ENCODE measurements around the gene NUP210L. TPM values are rescaled to one million over a fixed set of nuclear protein-coding genes. Genes with fewer than 3 reads are reported as not detected.

Gene NUP210L
- total and polyA plus RNA-seq, 2 donors from 2014 or later = 0.06 TPM; not detected in 1

DNA sequence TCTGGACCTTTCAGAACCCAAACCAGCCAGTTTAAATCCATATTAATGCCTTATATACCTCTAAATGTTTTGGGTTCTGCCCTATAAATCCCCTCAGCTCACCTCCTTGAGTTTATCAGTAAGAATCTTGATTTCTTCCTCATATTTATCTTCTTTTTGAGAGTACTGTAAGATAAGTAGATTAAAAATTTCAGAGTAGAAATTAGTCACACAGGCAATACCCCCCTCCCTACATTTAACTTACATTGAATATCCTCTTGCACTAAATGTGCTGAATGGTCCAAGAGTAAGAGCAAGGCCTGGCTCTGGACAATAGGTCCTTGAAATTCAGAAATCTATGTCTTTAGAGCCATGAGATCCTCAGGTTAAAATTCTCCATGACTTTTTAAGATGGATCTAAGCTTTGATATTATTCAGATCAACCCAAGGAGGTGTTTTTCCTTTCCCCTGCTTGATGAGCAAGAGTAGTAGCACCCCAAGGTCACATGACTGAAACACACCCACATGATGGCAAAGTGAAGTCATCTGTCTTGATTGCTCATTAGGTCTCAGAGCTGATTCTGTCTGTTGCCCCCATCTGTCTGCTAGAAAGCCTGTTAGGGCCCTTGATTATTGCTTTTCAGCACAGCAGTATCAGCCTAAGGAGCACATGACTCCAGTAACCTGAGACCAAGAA lies 15.8 kb upstream of the NUP210L start:
- Histone ChIP-seq H3K4me1 (ENCODE audit: control insufficient read depth in 2 of 3, insufficient read depth in 2 of 3, low read depth in 1 of 3, low read length in 3 of 3) (no peaks in the 10 kb centered on the region), H3K9ac (ENCODE audit: low read length in 3 of 3) (no peak overlapping the region), H3K4me3 (ENCODE audit: low read length in 3 of 3) (no peak overlapping the region), H3K36me3 (ENCODE audit: control insufficient read depth in 2 of 3, insufficient read depth in 3 of 3, low read length in 3 of 3) (peaks cover 24 to 71% (median 49%) of the 10 kb centered on the region in 3 donors), H3K27ac (ENCODE audit: low read depth in 2 of 2, low read length in 2 of 2) (no peak overlapping the region), H3K9me3 (ENCODE audit: control insufficient read depth in 2 of 3, insufficient read depth in 1 of 3, low read length in 3 of 3) (no peaks in the 10 kb centered on the region), H3K27me3 (ENCODE audit: control insufficient read depth, insufficient read depth, low read length) (no peaks in the 10 kb centered on the region)
- DNase-seq (no peak), FAIRE-seq (no peak)
- TF ChIP-seq, protein P1, sequence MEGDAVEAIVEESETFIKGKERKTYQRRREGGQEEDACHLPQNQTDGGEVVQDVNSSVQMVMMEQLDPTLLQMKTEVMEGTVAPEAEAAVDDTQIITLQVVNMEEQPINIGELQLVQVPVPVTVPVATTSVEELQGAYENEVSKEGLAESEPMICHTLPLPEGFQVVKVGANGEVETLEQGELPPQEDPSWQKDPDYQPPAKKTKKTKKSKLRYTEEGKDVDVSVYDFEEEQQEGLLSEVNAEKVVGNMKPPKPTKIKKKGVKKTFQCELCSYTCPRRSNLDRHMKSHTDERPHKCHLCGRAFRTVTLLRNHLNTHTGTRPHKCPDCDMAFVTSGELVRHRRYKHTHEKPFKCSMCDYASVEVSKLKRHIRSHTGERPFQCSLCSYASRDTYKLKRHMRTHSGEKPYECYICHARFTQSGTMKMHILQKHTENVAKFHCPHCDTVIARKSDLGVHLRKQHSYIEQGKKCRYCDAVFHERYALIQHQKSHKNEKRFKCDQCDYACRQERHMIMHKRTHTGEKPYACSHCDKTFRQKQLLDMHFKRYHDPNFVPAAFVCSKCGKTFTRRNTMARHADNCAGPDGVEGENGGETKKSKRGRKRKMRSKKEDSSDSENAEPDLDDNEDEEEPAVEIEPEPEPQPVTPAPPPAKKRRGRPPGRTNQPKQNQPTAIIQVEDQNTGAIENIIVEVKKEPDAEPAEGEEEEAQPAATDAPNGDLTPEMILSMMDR (IDR thresholded peaks at IDR 0.05; ENCODE audit: borderline replicate concordance, extremely low read depth, insufficient read depth) = no peak
- intact Hi-C loops (cut with DNase I) = no loop called here

DNA sequence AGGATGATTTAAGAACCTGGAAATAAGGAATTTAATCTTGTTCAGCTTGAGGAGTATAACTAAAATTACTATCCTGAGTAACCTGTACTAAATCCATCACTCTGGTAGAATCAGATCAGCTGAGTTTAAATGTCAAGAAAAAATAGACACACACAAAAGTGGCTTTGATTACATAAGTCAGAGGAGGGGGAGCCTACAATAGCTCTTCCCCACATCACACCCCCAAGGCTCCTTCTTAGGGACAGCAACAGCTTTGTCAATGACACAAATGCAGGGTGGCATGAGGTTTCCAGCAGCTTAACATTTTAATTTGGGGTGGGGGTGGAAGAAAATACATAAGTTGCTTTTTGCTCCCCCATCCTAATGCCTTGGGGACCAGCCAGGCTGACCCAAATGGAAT lies 12.6 kb upstream of the NUP210L start:
- H3K36me3 ChIP-seq (ENCODE audit: control insufficient read depth in 2 of 3, insufficient read depth in 3 of 3, low read length in 3 of 3) = peaks cover 24 to 78% (median 50%) of the 10 kb centered on the region in 3 donors
- H3K4me1 ChIP-seq (ENCODE audit: control insufficient read depth in 2 of 3, insufficient read depth in 2 of 3, low read depth in 1 of 3, low read length in 3 of 3) = no peaks in the 10 kb centered on the region
- TF ChIP-seq, protein P1 (IDR thresholded peaks at IDR 0.05; ENCODE audit: borderline replicate concordance, extremely low read depth, insufficient read depth) = no peak
- H3K9me3 ChIP-seq (ENCODE audit: control insufficient read depth in 2 of 3, insufficient read depth in 1 of 3, low read length in 3 of 3) = no peaks in the 10 kb centered on the region
- intact Hi-C loops (cut with DNase I) = no loop called here
- FAIRE-seq = no peak
- no peak overlapping the region for H3K9ac ChIP-seq (ENCODE audit: low read length in 3 of 3)
- no peak for DNase-seq
- no peaks in the 10 kb centered on the region for H3K27me3 ChIP-seq (ENCODE audit: control insufficient read depth, insufficient read depth, low read length)
- no peak overlapping the region for H3K4me3 ChIP-seq (ENCODE audit: low read length in 3 of 3)
- no peak overlapping the region for H3K27ac ChIP-seq (ENCODE audit: low read depth in 2 of 2, low read length in 2 of 2)

DNA sequence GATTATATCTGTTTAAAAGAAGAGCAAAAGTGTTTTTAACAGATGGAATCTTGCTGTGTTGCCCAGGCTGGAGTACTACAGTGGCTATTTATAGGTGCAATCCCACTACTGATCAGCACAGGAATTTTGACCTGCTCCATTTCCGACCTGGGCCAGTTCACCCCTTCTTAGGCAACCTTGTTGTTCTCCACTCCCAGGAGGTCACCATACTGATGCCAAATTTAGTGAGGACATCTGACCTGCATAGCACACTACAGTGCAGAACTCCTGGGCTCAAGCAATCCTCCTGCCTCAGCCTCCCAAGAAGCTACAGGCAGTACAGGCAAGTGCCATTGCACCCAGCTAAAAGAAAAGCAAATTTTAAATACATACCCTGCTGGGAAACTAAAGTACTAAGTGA lies 11.3 kb upstream of the NUP210L start:
- FAIRE-seq (no peak), DNase-seq (no peak)
- Histone ChIP-seq H3K36me3 (ENCODE audit: control insufficient read depth in 2 of 3, insufficient read depth in 3 of 3, low read length in 3 of 3) (peaks cover 17 to 67% (median 44%) of the 10 kb centered on the region in 3 donors), H3K4me1 (ENCODE audit: control insufficient read depth in 2 of 3, insufficient read depth in 2 of 3, low read depth in 1 of 3, low read length in 3 of 3) (no peaks in the 10 kb centered on the region), H3K9me3 (ENCODE audit: control insufficient read depth in 2 of 3, insufficient read depth in 1 of 3, low read length in 3 of 3) (no peaks in the 10 kb centered on the region), H3K27ac (ENCODE audit: low read depth in 2 of 2, low read length in 2 of 2) (no peak overlapping the region), H3K27me3 (ENCODE audit: control insufficient read depth, insufficient read depth, low read length) (no peaks in the 10 kb centered on the region), H3K4me3 (ENCODE audit: low read length in 3 of 3) (no peak overlapping the region), H3K9ac (ENCODE audit: low read length in 3 of 3) (no peak overlapping the region)
- TF ChIP-seq, protein P1 (IDR thresholded peaks at IDR 0.05; ENCODE audit: borderline replicate concordance, extremely low read depth, insufficient read depth) = no peak
- intact Hi-C loops (cut with DNase I) = no loop called here
